Fibroblast of lung (primary cell): Measurements from ENCODE around the gene OR6S1. TPM values are rescaled to one million over a fixed set of nuclear protein-coding genes. Genes with fewer than 3 reads are reported as not detected.

Source experiments
- DNase-seq, 2 donors: peaks; one replicate each; pipeline versions ENCODE4 v3.0.0 to v3.0.0-alpha.2; 2010; ENCODE audit warnings: low read depth in 2 of 2
- H2AFZ ChIP-seq: 2 replicates; pipeline ENCODE4 v1.5.1; 2012; ENCODE audit warnings: low read length, control low read depth, inconsistent platforms
- H3K27ac ChIP-seq: 2 replicates; pipeline ENCODE4 v1.5.1; 2011; ENCODE audit warnings: low read length, control low read depth; ENCODE audit not compliant: insufficient read depth
- H3K27me3 ChIP-seq: 2 replicates; pipeline ENCODE4 v1.5.1; 2011; ENCODE audit warnings: mild to moderate bottlenecking, low read length; ENCODE audit not compliant: control insufficient read depth, insufficient read depth
- H3K36me3 ChIP-seq: 2 replicates; pipeline ENCODE4 v1.5.1; 2011; ENCODE audit warnings: low read length; ENCODE audit not compliant: control insufficient read depth, insufficient read depth
- H3K4me1 ChIP-seq: 2 replicates; pipeline ENCODE4 v1.5.1; 2011; ENCODE audit warnings: low read length; ENCODE audit not compliant: control insufficient read depth, insufficient read depth; ENCODE audit errors: extremely low read depth
- H3K4me2 ChIP-seq: 2 replicates; pipeline ENCODE4 v1.5.1; 2011; ENCODE audit warnings: low read length, control low read depth; ENCODE audit not compliant: insufficient read depth; ENCODE audit errors: extremely low read depth
- H3K4me3 ChIP-seq, 4 experiments: fragments of 200-600 bp in 1 of 4; sonication (generic) in 1 of 4; replicated peaks in 1 of 4; 2 replicates each; pipeline ENCODE4 v1.5.1; 2011 to 2016; ENCODE audit warnings: low read length in 4 of 4, low read depth in 3 of 4, mild to moderate bottlenecking in 3 of 4, control low read depth in 2 of 4, inconsistent platforms in 1 of 4, mixed read lengths in 1 of 4; ENCODE audit not compliant: insufficient read depth in 1 of 4; ENCODE audit errors: control extremely low read depth in 1 of 4
- H3K79me2 ChIP-seq: 2 replicates; pipeline ENCODE4 v1.5.1; 2012; ENCODE audit warnings: mild to moderate bottlenecking, low read length, inconsistent platforms; ENCODE audit not compliant: control insufficient read depth, insufficient read depth
- H3K9ac ChIP-seq: 2 replicates; pipeline ENCODE4 v1.5.1; 2011; ENCODE audit warnings: mild to moderate bottlenecking, low read length, control low read depth; ENCODE audit not compliant: insufficient read depth
- H3K9me3 ChIP-seq: 2 replicates; pipeline ENCODE4 v1.5.1; 2012; ENCODE audit warnings: low read depth, low read length; ENCODE audit not compliant: control insufficient read depth, insufficient read depth
- H4K20me1 ChIP-seq: 2 replicates; pipeline ENCODE4 v1.5.1; 2011; ENCODE audit warnings: low read length; ENCODE audit not compliant: control insufficient read depth, insufficient read depth; ENCODE audit errors: extremely low read depth
- EZH2 ChIP-seq: IDR thresholded peaks from 2 replicates; pipeline ENCODE4 v1.5.1; 2012; ENCODE audit warnings: low read length, control low read depth, mild to moderate bottlenecking; ENCODE audit errors: missing control alignments
- polyA plus RNA-seq, 2 donors: library from polyadenylated mRNA; depleted of rRNA in 1 of 2; stranded (reverse) in 1 of 2; unstranded in 1 of 2; fragments of >200 nt; gene quantifications; 2 replicates each; pipeline ENCODE4 v1.2.1, GENCODE V29; 2011 to 2012; ENCODE audit warnings: missing spikeins in 1 of 2
- total RNA-seq: library from RNA; depleted of rRNA; stranded (reverse); fragments of >200 nt; gene quantifications from 2 replicates; pipeline ENCODE4 v1.2.1, GENCODE V29; 2014
- TF ChIP-seq, protein P1 (sequence below), 2 donors: IDR thresholded peaks in 1 of 2; conservative IDR thresholded peaks in 1 of 2; 1 replicate in 1 of 2; 2 replicates in 1 of 2; pipeline ENCODE4 v1.5.1; 2011 to 2012; ENCODE audit warnings: low read length in 2 of 2, control low read depth in 1 of 2, inconsistent platforms in 1 of 2, low read depth in 1 of 2, mild to moderate bottlenecking in 1 of 2

The OR6S1 gene
- total and polyA plus RNA-seq, 2 donors (not counting 1 experiment from before 2014, with no cell fraction given) = not detected

DNA sequence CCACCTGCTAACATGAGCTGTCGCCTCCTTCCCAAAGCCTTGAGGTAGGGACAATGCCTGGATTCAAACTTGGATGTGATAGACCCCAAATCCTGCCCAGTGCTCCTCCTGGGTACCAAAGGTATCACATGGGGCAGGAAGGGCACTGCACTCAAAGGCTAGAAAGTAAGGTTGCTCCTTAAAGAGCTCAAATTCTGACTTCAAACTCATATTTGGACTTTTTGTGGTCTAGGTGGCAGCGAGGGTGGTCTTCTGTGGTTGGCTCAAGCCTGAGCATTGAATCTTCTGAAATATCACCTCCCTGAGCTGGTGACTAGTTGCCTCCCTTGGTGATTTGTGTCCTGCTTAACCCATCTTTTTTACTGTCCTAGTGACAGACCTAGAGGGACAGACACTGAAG, 34.6 kb upstream of the OR6S1 start:
- H3K27me3 ChIP-seq = no peaks in the 10 kb centered on the region
- H3K4me2 ChIP-seq = no peak overlapping the region
- H3K4me1 ChIP-seq = no peaks in the 10 kb centered on the region
- H3K27ac ChIP-seq = no peak overlapping the region
- DNase-seq = no peak
- H3K79me2 ChIP-seq = no peaks in the 10 kb centered on the region
- H2AFZ ChIP-seq = no peak overlapping the region
- no peaks in the 10 kb centered on the region for H3K36me3 ChIP-seq
- no peaks in the 10 kb centered on the region for H3K9me3 ChIP-seq
- TF ChIP-seq, protein P1, sequence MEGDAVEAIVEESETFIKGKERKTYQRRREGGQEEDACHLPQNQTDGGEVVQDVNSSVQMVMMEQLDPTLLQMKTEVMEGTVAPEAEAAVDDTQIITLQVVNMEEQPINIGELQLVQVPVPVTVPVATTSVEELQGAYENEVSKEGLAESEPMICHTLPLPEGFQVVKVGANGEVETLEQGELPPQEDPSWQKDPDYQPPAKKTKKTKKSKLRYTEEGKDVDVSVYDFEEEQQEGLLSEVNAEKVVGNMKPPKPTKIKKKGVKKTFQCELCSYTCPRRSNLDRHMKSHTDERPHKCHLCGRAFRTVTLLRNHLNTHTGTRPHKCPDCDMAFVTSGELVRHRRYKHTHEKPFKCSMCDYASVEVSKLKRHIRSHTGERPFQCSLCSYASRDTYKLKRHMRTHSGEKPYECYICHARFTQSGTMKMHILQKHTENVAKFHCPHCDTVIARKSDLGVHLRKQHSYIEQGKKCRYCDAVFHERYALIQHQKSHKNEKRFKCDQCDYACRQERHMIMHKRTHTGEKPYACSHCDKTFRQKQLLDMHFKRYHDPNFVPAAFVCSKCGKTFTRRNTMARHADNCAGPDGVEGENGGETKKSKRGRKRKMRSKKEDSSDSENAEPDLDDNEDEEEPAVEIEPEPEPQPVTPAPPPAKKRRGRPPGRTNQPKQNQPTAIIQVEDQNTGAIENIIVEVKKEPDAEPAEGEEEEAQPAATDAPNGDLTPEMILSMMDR (conservative IDR thresholded peaks at IDR 0.05 in 1 of 2, IDR thresholded peaks at IDR 0.05 in 1 of 2; ENCODE audit: low read depth in 1 of 2, low read length in 2 of 2) = no peak
- no peak for TF ChIP-seq EZH2
- no peaks in the 10 kb centered on the region for H4K20me1 ChIP-seq
- H3K9ac ChIP-seq = no peak overlapping the region
- no peak overlapping the region for H3K4me3 ChIP-seq

DNA sequence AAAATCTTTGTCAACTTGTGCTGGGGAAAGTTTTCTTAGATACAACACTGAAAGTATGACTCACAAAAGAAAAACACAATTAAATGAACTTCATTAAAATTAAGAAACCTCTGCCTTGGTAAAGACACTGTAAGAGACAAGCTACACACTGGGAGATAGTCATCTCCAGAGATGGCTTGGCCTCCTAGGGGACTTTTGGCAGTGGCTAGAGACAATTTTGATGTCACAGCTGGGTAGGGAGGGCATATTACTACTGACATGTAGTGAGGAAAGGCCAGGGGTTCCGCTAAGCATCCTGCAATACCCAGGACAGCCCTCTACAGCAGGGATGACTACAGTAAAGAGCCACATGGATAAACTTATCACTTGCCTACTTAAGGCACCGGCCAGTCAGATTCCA, 34.2 kb upstream of the OR6S1 start:
- Histone ChIP-seq H3K4me3 (no peak overlapping the region), H3K27me3 (no peaks in the 10 kb centered on the region), H3K27ac (no peak overlapping the region), H3K4me2 (no peak overlapping the region), H3K4me1 (no peaks in the 10 kb centered on the region), H2AFZ (no peak overlapping the region), H4K20me1 (no peaks in the 10 kb centered on the region), H3K9me3 (no peaks in the 10 kb centered on the region), H3K36me3 (no peaks in the 10 kb centered on the region), H3K9ac (no peak overlapping the region), H3K79me2 (no peaks in the 10 kb centered on the region)
- no peak for DNase-seq
- TF ChIP-seq, protein P1 (conservative IDR thresholded peaks at IDR 0.05 in 1 of 2, IDR thresholded peaks at IDR 0.05 in 1 of 2; ENCODE audit: low read depth in 1 of 2, low read length in 2 of 2) = no peak
- no peak for TF ChIP-seq EZH2

DNA sequence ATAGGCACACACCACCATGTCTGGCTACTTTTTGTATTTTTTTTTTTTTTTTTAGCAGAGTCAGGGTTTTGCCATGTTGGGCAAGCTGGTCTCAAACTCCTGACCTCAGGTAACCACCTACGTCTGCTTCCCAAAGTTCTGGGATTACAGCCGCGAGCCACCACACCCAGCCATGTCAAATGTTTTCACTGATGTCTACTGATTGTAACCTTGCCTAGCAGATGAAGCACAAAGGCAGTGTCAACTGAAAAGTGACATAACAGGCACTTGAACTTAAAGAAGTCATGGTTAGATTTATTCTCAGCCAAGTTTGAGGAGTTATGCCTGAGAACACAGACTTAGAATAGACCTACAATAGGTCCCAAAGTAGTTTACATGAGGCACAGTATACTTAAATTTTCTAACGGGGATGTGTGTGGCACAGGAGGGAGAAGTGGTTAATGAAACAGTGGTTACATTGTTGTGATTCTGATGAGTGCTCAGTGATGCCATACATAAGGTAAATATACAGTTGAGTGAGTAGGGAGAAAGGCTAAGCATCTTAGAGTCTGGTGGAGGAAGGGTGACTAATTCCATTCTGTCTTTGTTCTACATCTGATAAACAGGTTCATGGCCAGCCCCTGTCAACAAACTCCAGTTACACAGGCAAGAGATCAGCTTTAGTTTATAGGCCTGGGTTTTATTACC, 30.2 kb upstream of the OR6S1 start:
- no peak overlapping the region for H3K4me2 ChIP-seq
- no peak overlapping the region for H3K27ac ChIP-seq
- no peak overlapping the region for H2AFZ ChIP-seq
- TF ChIP-seq, protein P1 (conservative IDR thresholded peaks at IDR 0.05 in 1 of 2, IDR thresholded peaks at IDR 0.05 in 1 of 2; ENCODE audit: low read depth in 1 of 2, low read length in 2 of 2) = no peak
- TF ChIP-seq EZH2 = no peak
- DNase-seq = no peak
- H3K9ac ChIP-seq = no peak overlapping the region
- H3K4me3 ChIP-seq = no peak overlapping the region
- no peaks in the 10 kb centered on the region for H3K27me3 ChIP-seq
- H4K20me1 ChIP-seq = no peaks in the 10 kb centered on the region
- H3K4me1 ChIP-seq = no peaks in the 10 kb centered on the region
- H3K9me3 ChIP-seq = no peaks in the 10 kb centered on the region
- H3K36me3 ChIP-seq = no peaks in the 10 kb centered on the region
- H3K79me2 ChIP-seq = no peaks in the 10 kb centered on the region
